CD4-positive, alpha-beta T cell (primary cell): Measurements from ENCODE around the gene DLG5. TPM values are rescaled to one million over a fixed set of nuclear protein-coding genes. Genes with fewer than 3 reads are reported as not detected.

Source experiments
- ATAC-seq: fragments of 200-7000 bp; cut with Tn5 transposase; one replicate; pipeline ENCODE4 v1.10.0; 2022; ENCODE audit warnings: mild to moderate bottlenecking; ENCODE audit not compliant: poor library complexity
- CTCF ChIA-PET: fragments of 350-600 bp; sonication (Branson Sonifier 250); formaldehyde crosslinking; loops from one replicate; lab custom pipeline; 2021; ENCODE audit warnings: antibody characterized with exemption, inconsistent platforms; lab: Charles Lee
- POLR2A ChIA-PET: fragments of 350-600 bp; sonication (Branson Sonifier 250); formaldehyde crosslinking; loops from one replicate; lab custom pipeline; 2021; ENCODE audit warnings: antibody characterized with exemption, inconsistent platforms; lab: Charles Lee
- DNase-seq, 14 experiments: peaks; one replicate each; pipeline ENCODE4 v3.0.0-alpha.2; 2013 to 2020; ENCODE audit warnings: mixed read lengths in 2 of 14
- H3K27ac ChIP-seq, 2 donors: one replicate each; pipeline versions ENCODE4 v1.5.1 to v1.7.0; 2013; ENCODE audit warnings: low read length in 2 of 2, low read depth in 1 of 2, mild to moderate bottlenecking in 1 of 2
- H3K27me3 ChIP-seq, 2 experiments: 1 replicate in 1 of 2; 2 replicates in 1 of 2; pipeline versions ENCODE4 v1.6.1 to v1.7.0; 2013; ENCODE audit warnings: low read length in 2 of 2, control low read depth in 1 of 2, mild to moderate bottlenecking in 1 of 2, moderate library complexity in 1 of 2; ENCODE audit not compliant: insufficient read depth in 2 of 2, control insufficient read depth in 1 of 2
- H3K36me3 ChIP-seq: one replicate; pipeline ENCODE4 v1.6.1; 2013; ENCODE audit warnings: low read length, control low read depth; ENCODE audit not compliant: insufficient read depth
- H3K4me1 ChIP-seq: one replicate; pipeline ENCODE4 v1.6.1; 2013; ENCODE audit warnings: low read length, control low read depth; ENCODE audit not compliant: insufficient read depth
- H3K4me3 ChIP-seq: one replicate; pipeline ENCODE4 v1.5.1; 2013; ENCODE audit warnings: mild to moderate bottlenecking, low read length, moderate library complexity
- H3K9me3 ChIP-seq, 2 experiments: 1 replicate in 1 of 2; 2 replicates in 1 of 2; pipeline versions ENCODE4 v1.6.1 to v1.7.0; 2013; ENCODE audit warnings: low read length in 2 of 2, mild to moderate bottlenecking in 2 of 2, control low read depth in 1 of 2, moderate library complexity in 1 of 2; ENCODE audit not compliant: control insufficient read depth in 1 of 2, insufficient read depth in 1 of 2
- H3K27ac Mint-ChIP-seq: one replicate; pipeline ENCODE4 v1.8.0; 2020; ENCODE audit warnings: mixed read lengths
- H3K27me3 Mint-ChIP-seq: one replicate; pipeline ENCODE4 v1.8.0; 2021; ENCODE audit warnings: mixed read lengths
- H3K36me3 Mint-ChIP-seq: one replicate; pipeline ENCODE4 v1.8.0; 2021; ENCODE audit warnings: low read depth, mixed read lengths
- H3K4me1 Mint-ChIP-seq: one replicate; pipeline ENCODE4 v1.8.0; 2021; ENCODE audit warnings: low read depth, mixed read lengths
- H3K4me3 Mint-ChIP-seq: one replicate; pipeline ENCODE4 v1.8.0; 2020; ENCODE audit warnings: mild to moderate bottlenecking, mixed read lengths
- H3K9me3 Mint-ChIP-seq: one replicate; pipeline ENCODE4 v1.8.0; 2020; ENCODE audit warnings: mixed read lengths
- intact Hi-C, 2 experiments: fragments of 100-400 bp; cut with DNase I in 1 of 2; cut with micrococcal nuclease in 1 of 2; formaldehyde crosslinking; loops; one replicate each; pipeline versions ENCODE4 v1.15.1 to v1.9.0; 2023 to 2025; cut with DNase I, micrococcal nuclease
- total RNA-seq, 174 experiments: library from RNA in 2 of 174; stranded (reverse) in 2 of 174; gene quantifications; one replicate each; pipeline ENCODE4 v1.2.3 and lab custom pipeline; 2021 to 2026
- TF ChIP-seq, protein P1 (sequence below): fragments of 200-600 bp; IDR thresholded peaks from one replicate; pipeline ENCODE4 v1.8.0; 2022; ENCODE audit warnings: antibody characterized with exemption, mild to moderate bottlenecking

Gene DLG5
- total RNA-seq, 2 experiments from 2014 or later: 7.1 to 7.4 TPM

DNA sequence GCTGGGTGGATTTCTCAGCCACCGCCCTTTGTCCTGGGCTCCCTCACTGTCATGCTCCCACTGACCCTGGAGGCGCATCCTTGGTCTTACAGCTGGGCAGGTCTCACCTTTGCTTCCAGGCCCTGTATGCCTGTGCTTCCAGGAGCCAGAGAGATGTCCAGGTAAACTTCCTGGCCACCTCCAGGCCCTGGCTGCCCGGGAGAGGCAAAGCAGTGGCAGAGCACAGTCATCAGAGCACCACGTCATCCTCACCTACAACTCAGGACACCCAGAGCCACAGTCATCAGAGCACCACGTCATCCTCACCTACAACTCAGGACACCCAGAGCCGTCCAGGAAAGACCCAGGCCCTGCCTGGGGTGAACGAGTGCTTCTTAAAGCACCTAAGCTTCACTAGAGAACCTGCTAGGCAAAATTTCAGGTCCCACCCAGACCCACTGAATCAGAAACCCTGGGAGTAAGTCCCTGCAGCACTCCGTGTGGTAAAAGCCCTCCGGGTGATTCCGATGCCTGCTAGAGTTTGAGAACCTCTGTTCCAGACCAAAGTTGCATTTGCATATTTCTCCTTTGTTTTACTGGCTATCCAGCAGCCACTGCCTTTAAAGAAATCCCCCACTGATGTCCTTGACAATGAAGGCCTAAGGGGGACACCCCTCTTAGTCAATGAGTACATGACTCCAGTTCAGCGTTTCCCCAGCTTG, 62.3 kb downstream of the DLG5 start:
- ATAC-seq: no peak
- CTCF ChIA-PET: no interaction called here
- Mint-ChIP-seq H3K4me1 (no peaks in the 10 kb centered on the region), H3K27ac (no peak overlapping the region), H3K27me3 (no peaks in the 10 kb centered on the region), H3K9me3 (no peaks in the 10 kb centered on the region), H3K36me3 (no peaks in the 10 kb centered on the region), H3K4me3 (no peak overlapping the region)
- peaks cover 5% of the 10 kb centered on the region for H3K4me1 ChIP-seq
- TF ChIP-seq, protein P1, sequence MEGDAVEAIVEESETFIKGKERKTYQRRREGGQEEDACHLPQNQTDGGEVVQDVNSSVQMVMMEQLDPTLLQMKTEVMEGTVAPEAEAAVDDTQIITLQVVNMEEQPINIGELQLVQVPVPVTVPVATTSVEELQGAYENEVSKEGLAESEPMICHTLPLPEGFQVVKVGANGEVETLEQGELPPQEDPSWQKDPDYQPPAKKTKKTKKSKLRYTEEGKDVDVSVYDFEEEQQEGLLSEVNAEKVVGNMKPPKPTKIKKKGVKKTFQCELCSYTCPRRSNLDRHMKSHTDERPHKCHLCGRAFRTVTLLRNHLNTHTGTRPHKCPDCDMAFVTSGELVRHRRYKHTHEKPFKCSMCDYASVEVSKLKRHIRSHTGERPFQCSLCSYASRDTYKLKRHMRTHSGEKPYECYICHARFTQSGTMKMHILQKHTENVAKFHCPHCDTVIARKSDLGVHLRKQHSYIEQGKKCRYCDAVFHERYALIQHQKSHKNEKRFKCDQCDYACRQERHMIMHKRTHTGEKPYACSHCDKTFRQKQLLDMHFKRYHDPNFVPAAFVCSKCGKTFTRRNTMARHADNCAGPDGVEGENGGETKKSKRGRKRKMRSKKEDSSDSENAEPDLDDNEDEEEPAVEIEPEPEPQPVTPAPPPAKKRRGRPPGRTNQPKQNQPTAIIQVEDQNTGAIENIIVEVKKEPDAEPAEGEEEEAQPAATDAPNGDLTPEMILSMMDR: no peak
- intact Hi-C loops: no loop called here
- no peaks in the 10 kb centered on the region for H3K9me3 ChIP-seq
- H3K4me3 ChIP-seq: no peak overlapping the region
- no peaks in the 10 kb centered on the region for H3K36me3 ChIP-seq
- no peak for DNase-seq
- POLR2A ChIA-PET: no interaction called here
- no peak overlapping the region for H3K27ac ChIP-seq
- no peaks in the 10 kb centered on the region for H3K27me3 ChIP-seq

DNA sequence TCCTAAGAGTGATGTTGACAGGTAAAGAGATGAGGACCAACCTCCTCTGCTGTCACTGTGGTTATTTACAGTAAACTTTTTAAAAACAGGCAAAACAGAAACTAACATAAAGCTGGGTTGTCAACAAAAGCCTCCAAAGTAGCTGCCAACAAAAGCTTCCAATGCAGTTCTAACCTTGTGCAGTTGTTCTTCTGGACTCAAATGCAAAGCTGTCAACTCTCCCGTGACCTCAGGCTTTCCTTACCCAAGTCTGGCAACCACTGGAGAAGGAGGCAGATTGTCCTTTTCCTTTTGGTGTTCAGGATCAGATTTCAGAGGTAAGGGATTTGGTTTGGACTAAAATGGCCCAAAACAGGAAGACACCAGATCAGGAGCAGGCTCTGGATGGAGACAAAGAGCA, 63.1 kb downstream of the DLG5 start:
- Histone ChIP-seq H3K4me3 (no peak overlapping the region), H3K9me3 (no peaks in the 10 kb centered on the region), H3K27ac (no peak overlapping the region), H3K36me3 (no peaks in the 10 kb centered on the region), H3K4me1 (peaks cover 5% of the 10 kb centered on the region), H3K27me3 (no peaks in the 10 kb centered on the region)
- DNase-seq (no peak), ATAC-seq (no peak)
- intact Hi-C loops: no loop called here
- TF ChIP-seq, protein P1: no peak
- Mint-ChIP-seq H3K27ac (no peak overlapping the region), H3K36me3 (no peaks in the 10 kb centered on the region), H3K9me3 (no peaks in the 10 kb centered on the region), H3K4me3 (no peak overlapping the region), H3K27me3 (no peaks in the 10 kb centered on the region), H3K4me1 (no peaks in the 10 kb centered on the region)
- POLR2A ChIA-PET: no interaction called here
- CTCF ChIA-PET: no interaction called here

DNA sequence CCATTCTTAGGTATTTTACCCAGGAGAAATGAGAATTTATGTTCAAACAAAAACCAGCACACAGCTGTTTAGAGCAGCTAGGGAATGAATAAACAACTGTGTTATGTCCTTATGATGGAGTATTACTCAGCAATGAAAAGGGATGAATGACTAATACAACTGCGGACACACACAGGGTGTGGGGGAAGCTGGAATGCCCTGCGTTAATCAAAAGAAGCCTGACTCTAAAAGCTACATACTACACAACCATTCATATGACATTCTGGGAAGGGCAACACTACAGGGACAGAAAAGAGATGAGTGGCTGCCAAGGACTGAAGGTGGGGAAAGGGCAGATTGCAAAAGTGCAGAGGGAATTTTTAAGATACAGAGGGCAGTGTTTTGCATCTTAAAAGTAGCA, 64.0 kb downstream of the DLG5 start:
- H3K27ac Mint-ChIP-seq: no peak overlapping the region
- Histone ChIP-seq H3K27ac (no peak overlapping the region), H3K27me3 (no peaks in the 10 kb centered on the region), H3K4me3 (no peak overlapping the region), H3K36me3 (no peaks in the 10 kb centered on the region), H3K4me1 (peaks cover 5% of the 10 kb centered on the region), H3K9me3 (no peaks in the 10 kb centered on the region)
- no peaks in the 10 kb centered on the region for H3K9me3 Mint-ChIP-seq
- H3K27me3 Mint-ChIP-seq: no peaks in the 10 kb centered on the region
- ChIA-PET CTCF (interaction anchor here (1.5 kb wide), 1 partner anchor 1340 kb away, joined by 3 read pairs; no protein-coding TSS in a partner anchor), POLR2A (no interaction called here)
- no peak overlapping the region for H3K4me3 Mint-ChIP-seq
- no peaks in the 10 kb centered on the region for H3K36me3 Mint-ChIP-seq
- no peaks in the 10 kb centered on the region for H3K4me1 Mint-ChIP-seq
- TF ChIP-seq, protein P1: no peak
- no peak for ATAC-seq
- intact Hi-C loops: no loop called here
- DNase-seq: no peak
